ENCODE results near the gene ZNF354C.

ZNF354C gene

GRCh38 chr5:179131886-179132585 is 71.9 kb downstream of the ZNF354C start:
- no peak for ATAC-seq
- TF ChIP-seq ARNTL (CRISPR knock-in tag; IDR thresholded peaks at IDR 0.05; ENCODE audit: borderline replicate concordance, low read depth), result no peak
- no peak for TF ChIP-seq BACH2 (CRISPR knock-in tag; IDR thresholded peaks at IDR 0.05; ENCODE audit: borderline replicate concordance)
- no peak for TF ChIP-seq TCF4 (CRISPR knock-in tag; IDR thresholded peaks at IDR 0.05; ENCODE audit: borderline replicate concordance)
- TF ChIP-seq CSDC2 (CRISPR knock-in tag; IDR thresholded peaks at IDR 0.05), result no peak
- TF ChIP-seq TOX (CRISPR knock-in tag; IDR thresholded peaks at IDR 0.05; ENCODE audit: borderline replicate concordance), result no peak
- no peak for TF ChIP-seq ISL1 (CRISPR knock-in tag; IDR thresholded peaks at IDR 0.05)
- TF ChIP-seq ZNF565 (CRISPR knock-in tag; conservative IDR thresholded peaks at IDR 0.05; ENCODE audit: low read depth), result no peak
- no peak for TF ChIP-seq CREB5 (CRISPR knock-in tag; IDR thresholded peaks at IDR 0.05; ENCODE audit: low read depth)
- TF ChIP-seq POU6F1 (CRISPR knock-in tag; IDR thresholded peaks at IDR 0.05; ENCODE audit: borderline replicate concordance, low read depth), result no peak
- TF ChIP-seq PPARA (CRISPR knock-in tag; IDR thresholded peaks at IDR 0.05; ENCODE audit: borderline replicate concordance), result no peak
- no peak for TF ChIP-seq ZFP3 (CRISPR knock-in tag; IDR thresholded peaks at IDR 0.05)
- no peak for TF ChIP-seq ZC3H10 (CRISPR knock-in tag; IDR thresholded peaks at IDR 0.05)

GRCh38 chr5:179132586-179133355 is 72.6 kb downstream of the ZNF354C start:
- ATAC-seq, result no peak
- TF ChIP-seq ISL1 (CRISPR knock-in tag; IDR thresholded peaks at IDR 0.05), result no peak
- no peak for TF ChIP-seq TCF4 (CRISPR knock-in tag; IDR thresholded peaks at IDR 0.05; ENCODE audit: borderline replicate concordance)
- TF ChIP-seq SNAI2 (CRISPR knock-in tag; IDR thresholded peaks at IDR 0.05), result no peak
- TF ChIP-seq ZC3H10 (CRISPR knock-in tag; IDR thresholded peaks at IDR 0.05), result no peak
- no peak for TF ChIP-seq PATZ1 (CRISPR knock-in tag; IDR thresholded peaks at IDR 0.05; ENCODE audit: borderline replicate concordance)
- no peak for TF ChIP-seq ZNF70 (CRISPR knock-in tag; IDR thresholded peaks at IDR 0.05)
- no peak for TF ChIP-seq ZFP3 (CRISPR knock-in tag; IDR thresholded peaks at IDR 0.05)
- TF ChIP-seq CREB5 (CRISPR knock-in tag; IDR thresholded peaks at IDR 0.05; ENCODE audit: low read depth), result no peak
- no peak for TF ChIP-seq PPARA (CRISPR knock-in tag; IDR thresholded peaks at IDR 0.05; ENCODE audit: borderline replicate concordance)
- TF ChIP-seq OSR1 (CRISPR knock-in tag; IDR thresholded peaks at IDR 0.05), result no peak
- no peak for TF ChIP-seq TSHZ2 (CRISPR knock-in tag; IDR thresholded peaks at IDR 0.05)
- no peak for TF ChIP-seq POU6F1 (CRISPR knock-in tag; IDR thresholded peaks at IDR 0.05; ENCODE audit: borderline replicate concordance, low read depth)
- TF ChIP-seq RARB (CRISPR knock-in tag; IDR thresholded peaks at IDR 0.05), result no peak
- TF ChIP-seq ZNF8 (CRISPR knock-in tag; IDR thresholded peaks at IDR 0.05), result no peak
- TF ChIP-seq BACH2 (CRISPR knock-in tag; IDR thresholded peaks at IDR 0.05; ENCODE audit: borderline replicate concordance), result no peak
